ENCODE data around the gene TSPAN3. TPM values are rescaled to one million over a fixed set of nuclear protein-coding genes. Genes with fewer than 3 reads are reported as not detected.

The TSPAN3 gene
- total RNA-seq, 2 experiments from 2014 or later = 49.1 to 49.4 TPM

GRCh38 chr15:77002954-77003912 is 67.7 kb downstream of the TSPAN3 start:
- ChIA-PET POLR2A (interaction anchor here (0.8 to 1.0 kb wide), 3 partner anchors 9 to 16 kb away, joined by 3 to 4 read pairs (median 3); no protein-coding TSS in a partner anchor), CTCF (interaction anchor here (1.0 to 2.4 kb wide), 5 partner anchors 9 to 106 kb away, joined by 3 to 12 read pairs (median 4); no protein-coding TSS in a partner anchor)

GRCh38 chr15:77002436-77002835 is 68.5 kb downstream of the TSPAN3 start:
- POLR2A ChIA-PET = interaction anchor here (1.0 kb wide), 1 partner anchor 14 kb away, joined by 3 read pairs; no protein-coding TSS in a partner anchor
- CTCF ChIA-PET = interaction anchor here (1.0 to 2.4 kb wide), 4 partner anchors 9 to 21 kb away, joined by 3 to 12 read pairs (median 5); no protein-coding TSS in a partner anchor

GRCh38 chr15:77001966-77002365 is 68.9 kb downstream of the TSPAN3 start:
- ChIA-PET CTCF (interaction anchor here (3.1 kb wide), 1 partner anchor 21 kb away, joined by 12 read pairs; no protein-coding TSS in a partner anchor), POLR2A (no interaction called here)

GRCh38 chr15:77001351-77001750 is 69.6 kb downstream of the TSPAN3 start:
- ChIA-PET CTCF (interaction anchor here (3.1 kb wide), 1 partner anchor 22 kb away, joined by 12 read pairs; no protein-coding TSS in a partner anchor), POLR2A (no interaction called here)

GRCh38 chr15:76999996-77000395 is 70.9 kb downstream of the TSPAN3 start:
- ChIA-PET CTCF (interaction anchor here (3.1 kb wide), 1 partner anchor 23 kb away, joined by 12 read pairs; no protein-coding TSS in a partner anchor), POLR2A (interaction anchor here (0.7 kb wide), 1 partner anchor 21 kb away, joined by 5 read pairs; no protein-coding TSS in a partner anchor)

GRCh38 chr15:76998663-76999285 is 72.1 kb downstream of the TSPAN3 start:
- ChIA-PET CTCF (interaction anchor here (0.6 to 3.1 kb wide), 6 partner anchors 8 to 572 kb away, joined by 4 to 18 read pairs (median 5); no protein-coding TSS in a partner anchor), POLR2A (interaction anchor here (1.3 to 6.5 kb wide), 5 partner anchors 10 to 72 kb away, joined by 3 to 43 read pairs (median 8); partner anchors contain the start of gene TSPAN3)

- POLR2A ChIA-PET = interaction anchor here (0.7 to 6.5 kb wide), 7 partner anchors 8 to 74 kb away, joined by 3 to 43 read pairs (median 3); partner anchors contain the start of gene TSPAN3
- CTCF ChIA-PET = interaction anchor here (1.0 to 3.4 kb wide), 11 partner anchors 8 to 38 kb away, joined by 3 to 18 read pairs (median 5); no protein-coding TSS in a partner anchor
These were observed 74.1 kb downstream of the TSPAN3 start for GRCh38 chr15:76996526-76997401.

GRCh38 chr15:76996076-76996525 is 74.8 kb downstream of the TSPAN3 start:
- CTCF ChIA-PET = interaction anchor here (1.0 to 3.4 kb wide), 7 partner anchors 11 to 39 kb away, joined by 3 to 13 read pairs (median 4); no protein-coding TSS in a partner anchor

GRCh38 chr15:76994971-76995945 is 75.7 kb downstream of the TSPAN3 start, which contains the start of gene PSTPIP1:
Gene PSTPIP1, plus strand, starts transcription at chr15:76995126. Its CDS starts 448 bp downstream, at chr15:76995574.
- POLR2A ChIA-PET = interaction anchor here (1.1 to 6.5 kb wide), 3 partner anchors 18 to 27 kb away, joined by 4 to 43 read pairs (median 14); no protein-coding TSS in a partner anchor
- CTCF ChIA-PET = interaction anchor here (0.9 to 3.4 kb wide), 8 partner anchors 12 to 36 kb away, joined by 3 to 13 read pairs (median 4); no protein-coding TSS in a partner anchor

More at GRCh38 chr15:76996076-76996525, 74.8 kb downstream of the TSPAN3 start:
- POLR2A ChIA-PET = interaction anchor here (3.0 to 6.5 kb wide), 3 partner anchors 8 to 26 kb away, joined by 8 to 43 read pairs (median 26); no protein-coding TSS in a partner anchor

GRCh38 chr15:76994496-76994895 is 76.4 kb downstream of the TSPAN3 start:
- CTCF ChIA-PET = interaction anchor here (0.9 to 3.4 kb wide), 9 partner anchors 9 to 37 kb away, joined by 3 to 13 read pairs (median 5); no protein-coding TSS in a partner anchor
- POLR2A ChIA-PET = interaction anchor here (0.6 to 6.5 kb wide), 6 partner anchors 9 to 425 kb away, joined by 3 to 43 read pairs (median 4); no protein-coding TSS in a partner anchor

- CTCF ChIA-PET = interaction anchor here (0.8 to 1.5 kb wide), 7 partner anchors 9 to 37 kb away, joined by 3 to 6 read pairs (median 3); no protein-coding TSS in a partner anchor
- POLR2A ChIA-PET = interaction anchor here (0.6 to 6.5 kb wide), 6 partner anchors 9 to 425 kb away, joined by 3 to 43 read pairs (median 4); no protein-coding TSS in a partner anchor
These were observed 76.9 kb downstream of the TSPAN3 start for GRCh38 chr15:76994001-76994400.

GRCh38 chr15:76993114-76993725 is 77.7 kb downstream of the TSPAN3 start:
- ChIA-PET POLR2A (interaction anchor here (0.8 to 6.5 kb wide), 5 partner anchors 10 to 426 kb away, joined by 3 to 43 read pairs (median 4); no protein-coding TSS in a partner anchor), CTCF (interaction anchor here (0.8 to 1.5 kb wide), 4 partner anchors 10 to 30 kb away, joined by 3 to 6 read pairs (median 3); no protein-coding TSS in a partner anchor)

GRCh38 chr15:76991741-76992645 is 78.9 kb downstream of the TSPAN3 start:
- POLR2A ChIA-PET = no interaction called here
- CTCF ChIA-PET = interaction anchor here (0.8 to 1.1 kb wide), 2 partner anchors 13 to 24 kb away, joined by 3 read pairs; no protein-coding TSS in a partner anchor

All from activated CD8-positive, alpha-beta memory T cell treated with anti-CD3 and anti-CD28 coated beads for 36 hours (primary cell).